Spleen (tissue), 7 donors: ENCODE measurements around the gene SEMA7A.

Experiments
- CTCF ChIP-seq, 11 experiments: fragments of 200-600 bp in 7 of 11; fragments of 450-650 bp in 4 of 11; sonication (generic) in 4 of 11; IDR thresholded peaks in 8 of 11; conservative IDR thresholded peaks in 3 of 11; 1 replicate in 7 of 11; 2 replicates in 4 of 11; pipeline versions ENCODE4 v1.4.0 to v1.8.0; 2016 to 2021; ENCODE audit warnings: antibody characterized with exemption in 11 of 11, inconsistent platforms in 4 of 11, mild to moderate bottlenecking in 1 of 11
- POLR2A ChIP-seq, 3 donors: fragments of 450-650 bp; IDR thresholded peaks; one replicate each; pipeline ENCODE4 v1.5.1; 2017; ENCODE audit warnings: antibody characterized with exemption in 3 of 3, mild to moderate bottlenecking in 1 of 3
- donor health status: DM: no; HTN: no; CAD: no; lungs with moderate emphysema.
- donor health status: DM: no; HTN: no; CAD: no.
- donor health status: DM: no; HTN: no; CAD: no.

DNA sequence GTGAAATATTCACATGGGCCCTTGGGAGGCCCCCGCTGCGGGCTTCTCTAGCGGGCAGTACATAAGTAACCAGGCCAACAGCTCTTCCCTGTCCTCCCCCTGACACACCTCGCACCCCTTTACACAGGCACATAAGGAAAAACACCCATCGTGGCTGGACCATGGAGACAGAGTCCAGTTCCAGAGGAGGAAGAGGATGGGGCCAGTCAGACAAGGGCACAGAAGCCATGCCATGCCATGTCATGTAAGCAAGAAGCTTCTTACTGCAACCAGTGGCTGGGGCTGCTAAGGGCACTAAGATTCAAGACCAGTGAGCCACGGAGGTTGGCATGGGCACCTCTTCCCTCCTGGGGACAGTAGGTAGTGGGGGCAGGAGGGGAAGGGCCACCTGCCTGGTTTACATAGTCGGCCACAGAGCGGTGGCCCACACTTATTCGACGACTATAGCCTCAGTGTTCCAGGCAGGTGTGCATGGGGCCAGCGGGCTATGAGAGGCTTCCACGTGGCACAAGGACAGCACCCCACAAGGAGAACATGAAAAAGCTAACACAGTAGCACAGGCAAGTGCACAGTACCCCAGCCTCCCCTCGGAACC lies 60.6 kb downstream of the SEMA7A start:
- TF ChIP-seq CTCF (IDR thresholded peaks at IDR 0.05 in 8 of 11, conservative IDR thresholded peaks at IDR 0.05 in 3 of 11) (no peak), POLR2A (IDR thresholded peaks at IDR 0.05) (no peak)
